H1 (cell line): Measurements from ENCODE around the gene TMEM92. TPM values are rescaled to one million over a fixed set of nuclear protein-coding genes. Genes with fewer than 3 reads are reported as not detected.

Experiments used
- GTF2F1 ChIP-seq: IDR thresholded peaks from 2 replicates; pipeline ENCODE4 v1.6.1; 2012; ENCODE audit warnings: low read depth, low read length, improper control_type of control experiment, borderline replicate concordance
- SIN3A ChIP-seq, 2 experiments: IDR thresholded peaks in 1 of 2; conservative IDR thresholded peaks in 1 of 2; 2 replicates each; pipeline ENCODE4 v1.6.1; 2011 to 2012; ENCODE audit warnings: low read length in 2 of 2, improper control_type of control experiment in 1 of 2, low read depth in 1 of 2, mild to moderate bottlenecking in 1 of 2
- SIX5 ChIP-seq: IDR thresholded peaks from 2 replicates; pipeline ENCODE4 v1.6.1; 2011; ENCODE audit warnings: mild to moderate bottlenecking, low read depth, low read length
- YY1 ChIP-seq: IDR thresholded peaks from 2 replicates; pipeline ENCODE4 v1.6.1; 2011; ENCODE audit warnings: low read depth, mild to moderate bottlenecking, low read length
- polyA plus RNA-seq, 7 experiments: library from polyadenylated mRNA; depleted of rRNA in 3 of 7; stranded (reverse) in 5 of 7; unstranded in 2 of 7; fragments of >200 nt in 5 of 7; fragments of 200-250 nt in 2 of 7; gene quantifications; 1 replicate in 5 of 7; 2 replicates in 1 of 7; 4 replicates in 1 of 7; pipeline versions ENCODE4 v1.2.1 to v1.2.3, GENCODE V29; 2011 to 2013; ENCODE audit warnings: missing spikeins in 2 of 7, mixed read lengths in 2 of 7
- total RNA-seq: library from RNA; stranded (reverse); fragmentation: NEBNext Ultra II Directional; extraction: Animal tissue kit (Norgen Biotek cat#: 25700); gene quantifications from 2 replicates; pipeline ENCODE4 v1.2.1, GENCODE V29; 2021

The TMEM92 gene
- total and polyA plus RNA-seq, 2 of the 8 experiments (the other 6 are each of a cell fraction or from before 2014, with no cell fraction given) = 11.9 to 24.8 TPM

DNA sequence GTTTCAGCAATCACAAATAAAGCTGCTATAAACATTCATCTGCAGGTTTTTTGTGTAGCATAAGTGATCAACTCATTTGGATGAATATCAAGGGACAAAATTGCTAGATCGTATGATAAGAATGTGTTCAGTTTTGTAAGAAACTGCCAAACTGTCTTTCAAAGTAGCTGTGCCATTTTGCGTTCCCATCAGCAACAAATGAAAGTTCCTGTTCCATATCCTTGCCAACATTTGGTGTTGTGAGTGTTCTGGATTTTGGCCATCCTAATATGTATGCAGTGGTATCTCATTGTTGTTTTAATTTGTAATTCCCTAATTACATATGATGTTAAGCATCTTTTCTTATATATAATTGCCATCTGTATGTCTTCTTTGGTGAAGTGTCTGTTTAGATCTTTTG lies 36.4 kb upstream of the TMEM92 start (continued):
- TF ChIP-seq GTF2F1 (no peak), SIN3A (conservative IDR thresholded peaks at IDR 0.05 in 1 of 2, IDR thresholded peaks at IDR 0.05 in 1 of 2; ENCODE audit: low read depth in 1 of 2, low read length in 2 of 2) (no peak), SIX5 (no peak), YY1 (no peak)
